HL-60 (cell line): ENCODE measurements around the gene RGR.

Experiments used
- DNase-seq, 2 experiments: peaks; one replicate each; pipeline ENCODE4 v3.0.0-alpha.2; 2010 to 2020; ENCODE audit warnings: low read depth in 1 of 2, low spot score in 1 of 2
- H3K27ac ChIP-seq: fragments of 250-450 bp; sonication (Bioruptor Pico); replicated peaks from 2 replicates; pipeline ENCODE4 v1.5.1; 2020; ENCODE audit warnings: mild to moderate bottlenecking, moderate library complexity
- H3K27me3 ChIP-seq: fragments of 250-450 bp; sonication (Bioruptor Pico); 2 replicates; pipeline ENCODE4 v1.5.1; 2021; ENCODE audit warnings: mild to moderate bottlenecking, moderate library complexity; ENCODE audit not compliant: insufficient read depth, poor library complexity, severe bottlenecking
- H3K4me3 ChIP-seq: replicated peaks from 2 replicates; pipeline ENCODE4 v1.5.1; 2011; ENCODE audit warnings: mild to moderate bottlenecking, control low read depth, low read length; ENCODE audit not compliant: insufficient read depth
- CTCF ChIP-seq: IDR thresholded peaks from one replicate; pipeline ENCODE4 v1.5.1; 2011; ENCODE audit warnings: low read length, control low read depth, inconsistent platforms; ENCODE audit not compliant: insufficient read depth
- GABPA ChIP-seq: IDR thresholded peaks from 2 replicates; pipeline ENCODE4 v1.6.1; 2012; ENCODE audit warnings: low read depth
- POLR2AphosphoS5 ChIP-seq: IDR thresholded peaks from 2 replicates; pipeline ENCODE4 v1.6.1; 2012; ENCODE audit warnings: low read depth
- REST ChIP-seq: IDR thresholded peaks from 2 replicates; pipeline ENCODE4 v1.6.1; 2012; ENCODE audit warnings: low read depth; ENCODE audit not compliant: insufficient replicate concordance
- SPI1 ChIP-seq: IDR thresholded peaks from 2 replicates; pipeline ENCODE4 v1.6.1; 2012; ENCODE audit warnings: low read depth, mild to moderate bottlenecking, borderline replicate concordance

The RGR gene

GRCh38 chr10:84201244-84201606 is 43.6 kb upstream of the RGR start:
- TF ChIP-seq GABPA: no peak
- TF ChIP-seq REST: no peak
- no peak for TF ChIP-seq SPI1
- no peak for TF ChIP-seq CTCF
- TF ChIP-seq POLR2AphosphoS5: no peak
- no peak for DNase-seq
- Histone ChIP-seq H3K27ac (no peak overlapping the region), H3K4me3 (no peak overlapping the region), H3K27me3 (peaks cover 6% of the 10 kb centered on the region)

- peaks cover 4% of the 10 kb centered on the region for H3K27me3 ChIP-seq
- no peak overlapping the region for H3K4me3 ChIP-seq
- TF ChIP-seq REST (no peak), POLR2AphosphoS5 (no peak), CTCF (no peak), GABPA (no peak), SPI1 (no peak)
- no peak for DNase-seq
- H3K27ac ChIP-seq: no peak overlapping the region
Measured at GRCh38 chr10:84201682-84202081, 43.2 kb upstream of the RGR start.

GRCh38 chr10:84202349-84202748 is 42.5 kb upstream of the RGR start:
- DNase-seq: no peak
- no peak overlapping the region for H3K4me3 ChIP-seq
- H3K27ac ChIP-seq: no peak overlapping the region
- H3K27me3 ChIP-seq: peaks cover 4% of the 10 kb centered on the region
- TF ChIP-seq SPI1 (no peak), GABPA (no peak), POLR2AphosphoS5 (no peak), CTCF (no peak), REST (no peak)
